Measurements from ENCODE around the gene DNAJC10.
"Not testable (repeated sequence)": the region's sequence is repeated elsewhere in the genome, so short reads cannot be mapped to it uniquely, and the experiment has no call there.

GRCh38 chr2:182768950-182769349 lies 52.9 kb downstream of the DNAJC10 start:
- TF ChIP-seq, protein P1, sequence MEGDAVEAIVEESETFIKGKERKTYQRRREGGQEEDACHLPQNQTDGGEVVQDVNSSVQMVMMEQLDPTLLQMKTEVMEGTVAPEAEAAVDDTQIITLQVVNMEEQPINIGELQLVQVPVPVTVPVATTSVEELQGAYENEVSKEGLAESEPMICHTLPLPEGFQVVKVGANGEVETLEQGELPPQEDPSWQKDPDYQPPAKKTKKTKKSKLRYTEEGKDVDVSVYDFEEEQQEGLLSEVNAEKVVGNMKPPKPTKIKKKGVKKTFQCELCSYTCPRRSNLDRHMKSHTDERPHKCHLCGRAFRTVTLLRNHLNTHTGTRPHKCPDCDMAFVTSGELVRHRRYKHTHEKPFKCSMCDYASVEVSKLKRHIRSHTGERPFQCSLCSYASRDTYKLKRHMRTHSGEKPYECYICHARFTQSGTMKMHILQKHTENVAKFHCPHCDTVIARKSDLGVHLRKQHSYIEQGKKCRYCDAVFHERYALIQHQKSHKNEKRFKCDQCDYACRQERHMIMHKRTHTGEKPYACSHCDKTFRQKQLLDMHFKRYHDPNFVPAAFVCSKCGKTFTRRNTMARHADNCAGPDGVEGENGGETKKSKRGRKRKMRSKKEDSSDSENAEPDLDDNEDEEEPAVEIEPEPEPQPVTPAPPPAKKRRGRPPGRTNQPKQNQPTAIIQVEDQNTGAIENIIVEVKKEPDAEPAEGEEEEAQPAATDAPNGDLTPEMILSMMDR (IDR thresholded peaks at IDR 0.05): not testable (repeated sequence)
- not testable (repeated sequence) for TF ChIP-seq POLR2A (IDR thresholded peaks at IDR 0.05)

Data from ovary (tissue), 3 donors.